ENCODE measurements around the gene KCNQ1.

DNA sequence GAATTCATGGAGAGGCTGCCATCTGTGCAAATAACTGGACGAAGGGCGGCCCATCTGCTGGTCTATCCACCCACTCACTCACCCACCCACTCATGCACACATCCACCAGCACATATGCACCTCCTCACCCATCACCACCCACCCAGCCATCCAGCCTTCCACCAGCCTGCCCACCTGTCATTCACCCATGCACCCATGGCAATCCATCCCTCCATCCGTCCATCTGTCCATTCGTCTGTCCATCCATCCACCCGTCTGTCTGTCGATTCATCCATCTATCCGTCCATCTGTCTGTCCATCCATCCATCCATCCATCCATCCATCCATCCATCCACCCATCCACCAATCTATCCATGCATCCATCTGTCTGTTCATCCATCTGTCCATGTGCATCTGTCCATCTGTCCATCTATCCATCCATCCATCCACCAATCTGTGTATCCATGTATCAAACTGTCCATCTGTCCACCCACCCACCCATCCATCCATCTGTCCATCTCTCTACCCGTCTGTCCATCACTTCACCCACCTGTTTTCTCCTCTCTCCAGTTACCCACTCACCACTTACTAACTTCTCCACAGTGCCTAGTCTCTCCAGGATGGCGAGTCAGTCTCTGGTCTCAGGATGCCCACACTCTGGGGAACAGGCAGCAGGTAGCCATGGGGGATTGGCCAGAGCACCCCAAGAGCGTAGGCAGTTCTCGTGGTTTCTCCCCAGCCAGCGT lies 9.4 kb upstream of the KCNQ1 start:
- TF ChIP-seq GATA2 (IDR thresholded peaks at IDR 0.05; ENCODE audit: low read depth, low read length) (no peak), GATA3 (IDR thresholded peaks at IDR 0.05; ENCODE audit: low read depth, low read length) (no peak)
